Activated naive CD4-positive, alpha-beta T cell treated with anti-CD3 and anti-CD28 coated beads, Interleukin-2, amount 50 U/mL, for 24 hours (primary cell): ENCODE measurements around the gene SLC8B1.
A peak's percentile ranks its signal among the peaks of the same experiment; 100 is the strongest.

Source experiments
- H3K27ac Mint-ChIP-seq: one replicate; pipeline ENCODE4 v1.8.0; 2021; ENCODE audit warnings: mild to moderate bottlenecking, mixed read lengths
- H3K27me3 Mint-ChIP-seq: one replicate; pipeline ENCODE4 v1.8.0; 2021; ENCODE audit warnings: mixed read lengths
- H3K36me3 Mint-ChIP-seq: one replicate; pipeline ENCODE4 v1.8.0; 2021; ENCODE audit warnings: mixed read lengths
- H3K4me1 Mint-ChIP-seq: one replicate; pipeline ENCODE4 v1.8.0; 2021; ENCODE audit warnings: mixed read lengths
- H3K4me3 Mint-ChIP-seq: one replicate; pipeline ENCODE4 v1.8.0; 2021; ENCODE audit warnings: mild to moderate bottlenecking, mixed read lengths
- H3K9me3 Mint-ChIP-seq: one replicate; pipeline ENCODE4 v1.8.0; 2021; ENCODE audit warnings: mixed read lengths

SLC8B1 gene

DNA sequence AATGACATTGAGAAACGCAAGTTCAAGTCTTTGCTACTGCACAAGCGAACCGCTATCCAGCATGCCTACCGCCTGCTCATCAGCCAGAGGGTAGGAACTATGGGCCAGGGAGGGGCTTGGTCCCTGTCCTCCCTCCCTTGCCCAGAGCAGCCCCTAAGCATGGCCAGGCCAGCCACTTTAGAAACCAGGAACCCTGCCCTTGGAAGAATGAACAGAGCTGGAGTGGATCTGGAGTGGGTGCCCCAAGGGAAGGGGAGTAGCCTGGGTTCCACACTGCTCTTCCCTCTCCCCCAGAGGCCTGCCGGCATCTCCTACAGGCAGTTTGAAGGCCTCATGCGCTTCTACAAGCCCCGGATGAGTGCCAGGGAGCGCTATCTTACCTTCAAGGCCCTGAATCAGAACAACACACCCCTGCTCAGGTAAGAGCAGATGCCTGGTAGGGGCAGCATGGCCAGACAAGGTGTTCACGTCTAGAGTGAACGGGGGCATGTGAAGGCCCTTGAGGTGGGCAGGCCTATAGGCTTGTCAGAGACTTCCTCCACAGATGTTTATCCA is 57.9 kb downstream of the SLC8B1 start:
- Mint-ChIP-seq H3K4me3 (no peak overlapping the region), H3K27ac (no peak overlapping the region), H3K36me3 (peaks cover 12% of the 10 kb centered on the region), H3K4me1 (no peaks in the 10 kb centered on the region), H3K9me3 (no peaks in the 10 kb centered on the region), H3K27me3 (no peaks in the 10 kb centered on the region)

DNA sequence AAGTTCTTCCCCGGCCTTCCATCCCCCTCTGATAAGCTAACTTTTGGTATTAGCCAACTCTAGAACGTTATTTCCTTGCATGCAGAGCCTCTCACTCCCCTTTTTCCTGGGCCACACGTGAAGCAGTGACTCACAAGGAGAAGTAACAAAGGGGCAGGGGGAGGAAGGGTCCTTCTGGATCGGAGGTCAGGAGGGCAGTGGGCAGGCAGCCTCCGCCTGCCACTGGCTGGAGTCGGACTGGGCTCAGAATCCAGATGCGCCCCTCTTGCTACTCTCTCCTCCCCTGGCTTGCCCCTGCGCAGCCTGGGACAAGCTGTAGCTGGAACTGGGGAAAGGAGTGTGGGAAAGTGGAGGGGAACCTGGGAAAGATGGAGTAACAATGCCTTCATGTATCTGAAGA is 58.6 kb downstream of the SLC8B1 start:
- no peaks in the 10 kb centered on the region for H3K9me3 Mint-ChIP-seq
- no peaks in the 10 kb centered on the region for H3K27me3 Mint-ChIP-seq
- peaks cover 12% of the 10 kb centered on the region for H3K36me3 Mint-ChIP-seq
- no peak overlapping the region for H3K27ac Mint-ChIP-seq
- H3K4me1 Mint-ChIP-seq, result no peaks in the 10 kb centered on the region
- H3K4me3 Mint-ChIP-seq, result no peak overlapping the region

DNA sequence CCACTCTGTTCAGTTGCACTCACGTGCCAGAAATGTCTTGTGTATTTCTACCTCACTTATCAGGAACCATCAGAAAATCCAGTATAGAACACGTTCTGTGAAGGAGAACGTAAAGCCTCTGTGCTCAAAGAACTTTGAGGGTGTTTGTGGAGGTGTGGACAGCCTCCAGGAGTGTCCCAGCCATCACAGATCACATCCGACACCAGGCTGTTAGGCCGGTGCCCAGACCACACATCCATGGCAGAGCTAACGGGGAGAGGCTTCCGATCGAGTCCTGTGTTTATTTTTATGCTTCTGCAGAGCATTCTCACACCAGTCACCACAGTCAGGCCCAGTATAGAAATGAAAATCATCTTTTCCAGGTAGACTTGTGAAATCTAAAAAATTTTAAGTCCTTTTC is 60.1 kb downstream of the SLC8B1 start:
- Mint-ChIP-seq H3K27ac (no peak overlapping the region), H3K27me3 (no peaks in the 10 kb centered on the region), H3K9me3 (no peaks in the 10 kb centered on the region), H3K4me3 (no peak overlapping the region), H3K4me1 (no peaks in the 10 kb centered on the region), H3K36me3 (peaks cover 10% of the 10 kb centered on the region)

DNA sequence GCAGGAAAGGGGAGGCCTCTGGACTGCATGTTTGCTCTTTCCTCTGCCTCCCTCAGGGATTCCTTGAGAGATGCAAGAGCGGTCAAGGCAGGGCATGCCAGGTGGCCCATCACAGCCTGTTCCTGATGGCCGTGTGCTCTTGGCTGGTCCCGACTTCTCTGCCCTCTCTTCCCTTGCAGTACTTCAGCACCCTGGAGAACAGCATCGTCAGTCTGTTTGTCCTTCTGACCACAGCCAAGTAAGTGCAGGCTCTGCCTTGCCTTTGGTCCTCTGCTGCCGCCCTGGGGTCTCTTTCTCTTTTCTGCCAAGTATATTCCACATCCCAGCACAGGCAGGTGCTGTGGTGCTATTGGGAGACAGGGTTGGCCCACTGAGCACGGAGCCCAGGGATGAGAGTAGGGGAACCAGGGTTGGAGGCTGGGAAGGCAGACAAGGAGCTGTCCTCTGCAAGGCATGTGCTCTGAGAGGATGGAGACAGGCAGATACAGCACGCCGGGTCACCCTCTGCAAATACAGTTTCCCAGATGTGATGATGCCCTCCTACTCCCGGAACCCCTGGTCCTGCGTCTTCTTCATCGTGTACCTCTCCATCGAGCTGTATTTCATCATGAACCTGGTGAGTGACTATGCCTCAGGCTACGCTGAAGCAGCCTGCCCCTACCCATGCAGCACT is 61.7 kb downstream of the SLC8B1 start:
- Mint-ChIP-seq H3K27me3 (no peaks in the 10 kb centered on the region), H3K4me3 (no peak overlapping the region), H3K4me1 (no peaks in the 10 kb centered on the region), H3K36me3 (peaks cover 5% of the 10 kb centered on the region), H3K27ac (no peak overlapping the region), H3K9me3 (no peaks in the 10 kb centered on the region)

DNA sequence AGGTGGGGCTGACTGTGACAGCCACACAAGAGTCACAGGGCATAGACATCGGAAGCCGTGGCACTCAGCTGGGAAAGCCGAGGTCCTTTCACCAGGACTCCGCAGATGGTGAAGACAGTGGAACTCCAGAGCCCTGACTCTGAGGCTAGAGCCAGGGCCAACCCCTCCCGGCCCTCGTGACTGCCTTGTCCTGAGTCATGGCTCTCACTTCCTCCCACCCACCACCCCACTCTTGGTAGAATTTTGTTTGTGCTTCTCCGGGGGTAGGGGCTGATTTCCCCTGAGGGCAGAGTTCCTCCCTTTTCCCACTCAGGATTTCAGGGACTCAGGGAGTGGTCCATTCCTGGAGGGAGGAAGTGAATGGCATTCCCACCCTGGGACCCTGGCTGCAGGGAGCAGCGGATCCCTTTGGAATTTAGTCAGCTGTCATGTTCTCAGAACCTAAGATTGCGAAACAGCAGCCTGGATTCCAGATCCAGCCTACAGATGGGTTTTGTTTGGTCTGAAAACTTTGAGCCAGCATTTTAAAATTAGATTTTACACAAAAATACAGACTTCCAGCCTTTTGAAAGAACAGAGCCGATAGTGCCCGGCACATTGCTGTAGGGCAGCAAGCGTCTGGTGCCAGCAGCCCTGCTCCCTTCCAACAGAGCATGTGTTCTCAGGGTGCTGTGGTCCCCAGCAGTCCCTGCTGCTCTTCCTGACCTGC is 62.9 kb downstream of the SLC8B1 start:
- H3K4me3 Mint-ChIP-seq, result no peak overlapping the region
- H3K27ac Mint-ChIP-seq, result no peak overlapping the region
- peaks cover 5% of the 10 kb centered on the region for H3K36me3 Mint-ChIP-seq
- H3K4me1 Mint-ChIP-seq, result no peaks in the 10 kb centered on the region
- H3K27me3 Mint-ChIP-seq, result no peaks in the 10 kb centered on the region
- no peaks in the 10 kb centered on the region for H3K9me3 Mint-ChIP-seq

DNA sequence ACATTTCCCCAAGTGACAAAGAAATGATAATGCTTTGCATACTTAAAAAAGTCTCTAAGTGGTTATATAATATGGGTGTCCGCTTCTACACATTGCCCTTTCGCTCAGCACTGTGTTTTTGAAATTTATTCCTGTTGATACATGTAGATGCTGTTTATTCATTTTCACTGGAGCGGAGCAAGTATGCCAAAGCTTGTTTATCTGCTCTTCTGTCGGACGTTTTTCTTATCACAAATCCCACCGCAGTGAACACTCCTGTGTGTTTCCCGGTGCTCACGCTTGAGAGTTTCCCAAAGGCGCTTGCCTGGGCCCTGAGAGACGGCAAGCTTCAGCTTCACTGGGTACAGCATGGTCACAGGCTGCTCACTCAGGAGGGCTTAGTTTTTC is 63.5 kb downstream of the SLC8B1 start:
- no peaks in the 10 kb centered on the region for H3K27me3 Mint-ChIP-seq
- no peak overlapping the region for H3K4me3 Mint-ChIP-seq
- peaks cover 7% of the 10 kb centered on the region for H3K36me3 Mint-ChIP-seq
- H3K4me1 Mint-ChIP-seq, result no peaks in the 10 kb centered on the region
- H3K27ac Mint-ChIP-seq, result no peak overlapping the region
- H3K9me3 Mint-ChIP-seq, result no peaks in the 10 kb centered on the region

DNA sequence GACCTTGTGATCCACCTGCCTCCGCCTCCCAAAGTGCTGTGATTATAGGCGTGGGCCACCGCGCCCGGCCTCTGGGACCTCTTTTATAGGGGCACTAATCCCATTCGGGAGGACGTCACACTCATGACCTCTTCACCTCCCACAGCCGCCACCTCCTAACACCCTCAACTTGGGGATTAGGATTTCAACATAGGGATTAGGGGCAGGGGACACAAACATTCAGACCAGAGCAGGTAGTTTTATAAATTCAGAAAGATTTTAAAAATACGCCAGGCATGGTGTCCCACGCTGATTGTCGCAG is 64.2 kb downstream of the SLC8B1 start:
- Mint-ChIP-seq H3K9me3 (no peaks in the 10 kb centered on the region), H3K36me3 (peaks cover 9% of the 10 kb centered on the region), H3K27me3 (no peaks in the 10 kb centered on the region), H3K4me3 (no peak overlapping the region), H3K4me1 (no peaks in the 10 kb centered on the region), H3K27ac (no peak overlapping the region)

DNA sequence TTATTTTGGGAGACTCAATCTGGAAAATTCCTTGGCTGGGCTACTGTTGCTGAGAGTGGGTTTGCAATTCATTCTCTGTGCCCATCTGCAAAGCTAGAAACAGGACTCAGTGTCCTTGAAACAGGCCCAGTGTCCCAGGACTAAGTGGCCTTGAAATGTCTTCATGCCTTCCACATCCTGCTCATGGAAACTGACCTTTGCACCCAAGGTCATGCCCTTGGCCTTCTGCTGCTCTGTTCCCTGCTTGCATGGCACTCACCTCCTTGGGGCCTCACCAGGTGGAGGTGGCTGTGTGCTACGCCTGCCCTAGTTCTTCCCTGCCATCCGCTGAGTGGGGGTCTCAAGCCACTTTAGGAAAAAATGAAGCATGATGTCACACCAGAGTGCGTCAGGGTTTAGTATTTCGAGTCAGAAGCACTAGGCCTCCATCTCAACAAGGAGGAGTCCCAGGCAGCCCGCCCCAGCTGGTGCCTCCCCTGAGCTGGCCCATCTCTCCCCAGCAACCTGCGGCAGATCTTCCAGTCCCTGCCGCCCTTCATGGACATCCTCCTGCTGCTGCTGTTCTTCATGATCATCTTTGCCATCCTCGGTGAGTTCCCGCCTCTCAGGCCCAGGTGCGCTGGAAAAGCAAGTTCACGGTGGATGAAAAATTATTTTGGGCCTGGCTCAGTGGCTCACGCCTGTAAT is 65.5 kb downstream of the SLC8B1 start:
- H3K27me3 Mint-ChIP-seq, result no peaks in the 10 kb centered on the region
- no peaks in the 10 kb centered on the region for H3K9me3 Mint-ChIP-seq
- H3K36me3 Mint-ChIP-seq, result peaks cover 9% of the 10 kb centered on the region
- no peak overlapping the region for H3K4me3 Mint-ChIP-seq
- H3K27ac Mint-ChIP-seq, result no peak overlapping the region
- peaks cover 4% of the 10 kb centered on the region for H3K4me1 Mint-ChIP-seq

DNA sequence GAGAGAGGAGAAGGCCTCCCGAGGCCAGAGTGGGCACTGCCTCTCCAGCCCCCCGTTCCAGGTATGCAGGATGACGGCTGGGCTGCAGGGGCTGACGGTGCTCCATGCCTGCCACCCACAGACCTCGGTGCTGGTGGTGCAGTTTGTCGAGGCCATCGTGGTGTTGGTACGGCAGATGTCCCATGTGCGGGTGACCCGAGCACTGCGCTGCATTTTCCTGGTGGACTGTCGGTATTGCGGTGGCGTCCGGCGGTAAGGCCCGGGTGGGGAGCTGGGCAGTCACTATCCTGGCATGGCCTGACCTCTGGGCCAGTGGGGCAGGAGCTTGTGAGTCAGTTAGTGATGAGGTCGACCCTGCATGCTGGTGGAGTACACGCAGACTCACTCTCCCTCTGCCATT is 66.3 kb downstream of the SLC8B1 start:
- Mint-ChIP-seq H3K36me3 (peaks cover 9% of the 10 kb centered on the region), H3K27ac (no peak overlapping the region), H3K9me3 (no peaks in the 10 kb centered on the region), H3K4me3 (no peak overlapping the region), H3K27me3 (no peaks in the 10 kb centered on the region), H3K4me1 (peaks cover 12% of the 10 kb centered on the region)

DNA sequence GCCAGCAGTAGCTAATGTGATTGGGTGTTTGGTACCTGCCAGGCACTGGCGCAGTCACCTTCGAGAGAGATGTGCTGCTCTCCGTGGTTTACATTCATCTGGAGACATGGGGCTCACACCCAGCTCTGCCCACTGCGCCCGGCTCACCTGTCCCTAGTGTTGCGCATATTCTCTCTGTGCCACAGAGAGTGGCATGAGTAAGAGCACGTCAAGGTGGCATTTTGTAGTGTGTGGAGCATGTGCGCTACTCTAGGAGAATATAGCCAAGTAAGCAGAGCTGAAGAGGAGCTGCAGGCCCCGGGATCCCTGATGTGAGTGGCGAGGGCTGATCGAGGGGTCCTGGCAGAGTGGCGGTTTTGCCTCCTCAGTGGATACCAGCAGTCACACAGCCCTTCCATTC is 66.8 kb downstream of the SLC8B1 start:
- no peak overlapping the region for H3K4me3 Mint-ChIP-seq
- no peaks in the 10 kb centered on the region for H3K9me3 Mint-ChIP-seq
- no peaks in the 10 kb centered on the region for H3K27me3 Mint-ChIP-seq
- H3K27ac Mint-ChIP-seq, result no peak overlapping the region
- H3K4me1 Mint-ChIP-seq, result peaks cover 14% of the 10 kb centered on the region
- peaks cover 9% of the 10 kb centered on the region for H3K36me3 Mint-ChIP-seq

DNA sequence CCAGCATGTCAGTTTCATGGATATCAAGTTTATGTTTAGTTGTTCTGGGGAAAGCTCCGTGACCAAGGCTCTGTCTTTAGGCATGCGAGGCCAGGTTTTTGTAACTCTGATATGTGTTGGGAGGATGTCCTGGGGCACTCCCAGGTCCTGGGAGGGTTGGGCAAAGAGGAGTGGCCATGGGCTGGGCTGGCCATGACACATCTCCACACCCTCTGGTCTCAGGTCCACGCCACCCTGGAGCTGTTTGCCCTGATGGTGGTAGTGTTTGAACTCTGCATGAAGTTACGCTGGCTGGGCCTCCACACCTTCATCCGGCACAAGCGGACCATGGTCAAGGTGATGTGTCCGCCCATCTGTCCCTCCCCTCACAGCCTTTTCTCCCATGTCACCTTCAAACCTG is 67.3 kb downstream of the SLC8B1 start:
- H3K27me3 Mint-ChIP-seq, result no peaks in the 10 kb centered on the region
- H3K9me3 Mint-ChIP-seq, result no peaks in the 10 kb centered on the region
- H3K36me3 Mint-ChIP-seq, result peaks cover 9% of the 10 kb centered on the region
- no peak overlapping the region for H3K27ac Mint-ChIP-seq
- no peak overlapping the region for H3K4me3 Mint-ChIP-seq
- H3K4me1 Mint-ChIP-seq, result peaks cover 18% of the 10 kb centered on the region

DNA sequence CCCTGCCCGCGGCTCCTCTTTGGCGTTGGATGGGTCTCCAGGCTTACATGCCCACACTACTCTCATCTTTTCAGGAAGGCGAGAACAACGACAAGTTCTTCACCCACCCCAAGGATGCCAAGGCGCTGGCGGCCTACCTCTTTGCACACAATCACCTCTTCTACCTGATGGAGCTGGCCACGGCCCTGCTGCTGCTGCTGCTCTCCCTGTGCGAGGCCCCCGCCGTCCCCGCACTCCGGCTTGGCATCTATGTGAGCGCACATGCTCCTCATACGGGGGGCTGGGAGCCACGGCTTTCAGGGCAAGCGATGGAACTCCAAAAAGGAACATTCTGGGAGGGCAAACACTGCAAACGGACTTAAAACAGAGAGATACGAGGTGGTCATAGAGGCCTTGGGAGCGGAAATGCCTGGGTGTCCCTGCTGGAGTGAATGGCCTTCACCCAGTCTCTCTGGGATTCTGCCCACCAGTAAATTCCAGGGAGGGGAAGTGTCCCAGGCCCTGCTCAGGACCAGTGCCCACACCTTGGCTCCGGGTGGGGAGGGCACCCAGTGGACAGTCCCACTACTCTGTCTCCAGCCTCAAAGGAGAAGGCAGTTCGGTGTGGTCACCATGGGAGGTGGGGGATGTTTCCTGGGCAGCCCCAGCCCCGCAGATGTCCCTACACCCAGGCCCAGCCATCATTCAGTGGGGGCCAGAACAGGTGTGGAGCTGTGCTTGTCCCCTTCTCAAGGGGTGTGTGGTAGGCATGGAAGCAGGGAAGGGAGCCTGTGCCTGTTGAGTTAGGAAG is 68.6 kb downstream of the SLC8B1 start:
- Mint-ChIP-seq H3K27me3 (no peaks in the 10 kb centered on the region), H3K9me3 (no peaks in the 10 kb centered on the region), H3K27ac (peak overlapping the region; percentile 81), H3K4me1 (peaks cover 30% of the 10 kb centered on the region), H3K36me3 (peaks cover 7% of the 10 kb centered on the region), H3K4me3 (no peak overlapping the region)

DNA sequence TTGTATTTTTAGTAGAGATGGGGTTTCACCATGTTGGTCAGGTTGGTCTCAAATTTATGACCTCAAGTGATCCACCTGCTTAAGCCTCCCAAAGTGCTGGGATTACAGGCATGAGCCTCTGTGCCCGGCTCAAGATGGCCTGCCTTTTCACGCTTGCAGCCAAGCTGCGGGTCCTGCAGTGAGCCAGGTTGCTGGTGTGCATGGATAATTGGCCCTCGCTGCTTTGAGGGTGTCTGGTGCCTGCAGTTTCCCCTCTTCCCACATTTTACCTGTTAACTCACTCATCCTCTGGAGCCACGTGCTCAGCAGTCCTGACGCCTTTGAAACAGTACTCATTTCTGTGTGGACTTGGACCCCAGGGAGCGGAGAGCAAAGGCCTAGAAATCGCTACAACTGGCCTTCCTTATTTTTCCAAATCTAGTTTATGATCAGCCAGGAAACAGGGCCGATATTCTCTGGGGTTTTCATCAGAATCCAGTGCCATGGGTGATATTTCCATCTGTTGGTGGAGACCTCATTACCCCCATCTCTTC is 71.4 kb downstream of the SLC8B1 start:
- Mint-ChIP-seq H3K27me3 (no peaks in the 10 kb centered on the region), H3K4me1 (peaks cover 51% of the 10 kb centered on the region), H3K27ac (peak overlapping the region; percentile 70), H3K4me3 (no peak overlapping the region), H3K36me3 (peaks cover 11% of the 10 kb centered on the region), H3K9me3 (no peaks in the 10 kb centered on the region)

DNA sequence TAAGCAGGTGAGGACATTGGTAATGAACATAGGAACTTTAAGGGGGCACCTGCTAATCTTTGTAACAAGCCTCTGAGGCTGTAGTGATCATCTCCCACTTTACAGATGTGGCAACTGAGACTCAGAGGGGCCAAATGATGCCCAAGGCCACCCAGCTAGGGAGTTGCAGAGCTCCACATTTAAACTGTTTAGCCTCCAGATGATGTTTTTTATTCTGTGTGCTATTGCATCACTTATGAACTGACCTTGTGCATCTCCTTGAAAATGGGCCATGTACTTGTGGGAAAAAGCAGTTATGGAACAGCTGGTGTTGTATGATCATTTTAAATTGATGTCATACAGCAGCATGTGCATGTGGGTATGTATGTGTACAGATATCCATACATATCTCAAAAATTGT is 72.2 kb downstream of the SLC8B1 start:
- H3K9me3 Mint-ChIP-seq, result no peaks in the 10 kb centered on the region
- peaks cover 51% of the 10 kb centered on the region for H3K4me1 Mint-ChIP-seq
- H3K36me3 Mint-ChIP-seq, result peaks cover 9% of the 10 kb centered on the region
- no peaks in the 10 kb centered on the region for H3K27me3 Mint-ChIP-seq
- peak overlapping the region; percentile 26 for H3K4me3 Mint-ChIP-seq
- peak overlapping the region; percentile 35 for H3K27ac Mint-ChIP-seq

DNA sequence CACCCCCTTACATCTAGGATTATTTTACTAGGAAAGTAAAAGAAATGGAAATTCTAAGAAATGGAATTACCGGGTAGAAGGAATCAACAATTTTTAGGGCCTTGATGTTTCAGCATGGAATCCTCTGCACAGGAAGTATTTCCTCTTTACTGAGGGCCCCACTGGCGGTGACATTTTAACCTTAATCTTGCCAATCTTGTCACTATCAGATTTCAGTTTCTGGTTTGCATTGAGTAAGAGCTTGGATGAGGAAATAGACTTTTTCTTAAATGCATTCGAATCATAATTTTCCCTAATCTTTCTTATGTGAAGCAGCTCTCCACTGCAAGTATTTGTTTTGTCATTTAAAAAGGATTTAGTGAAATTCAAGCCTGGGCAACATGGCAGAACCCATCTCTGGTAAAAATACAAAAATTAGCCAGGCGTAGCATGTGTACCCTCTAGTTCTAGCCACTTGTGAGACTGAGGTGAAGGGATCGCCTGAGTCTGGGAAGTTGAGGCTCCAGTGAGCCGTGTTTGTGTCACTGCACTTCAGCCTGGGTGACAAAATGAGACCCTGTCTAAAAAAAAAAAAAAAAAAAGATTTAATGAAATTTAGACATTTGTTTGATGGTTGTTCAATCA is 73.0 kb downstream of the SLC8B1 start:
- peaks cover 8% of the 10 kb centered on the region for H3K36me3 Mint-ChIP-seq
- no peaks in the 10 kb centered on the region for H3K27me3 Mint-ChIP-seq
- H3K27ac Mint-ChIP-seq, result peak overlapping the region; percentile 84
- peaks cover 51% of the 10 kb centered on the region for H3K4me1 Mint-ChIP-seq
- peak overlapping the region; percentile 51 for H3K4me3 Mint-ChIP-seq
- H3K9me3 Mint-ChIP-seq, result no peaks in the 10 kb centered on the region
